ENCODE data around the gene ROR1. TPM values are rescaled to one million over a fixed set of nuclear protein-coding genes. Genes with fewer than 3 reads are reported as not detected.

ROR1 gene
- total and polyA plus RNA-seq, 10 of the 15 experiments (the other 5 are each of a cell fraction or from before 2014, with no cell fraction given), result 0.02 to 0.08 (median 0.05) TPM; not detected in 6

DNA sequence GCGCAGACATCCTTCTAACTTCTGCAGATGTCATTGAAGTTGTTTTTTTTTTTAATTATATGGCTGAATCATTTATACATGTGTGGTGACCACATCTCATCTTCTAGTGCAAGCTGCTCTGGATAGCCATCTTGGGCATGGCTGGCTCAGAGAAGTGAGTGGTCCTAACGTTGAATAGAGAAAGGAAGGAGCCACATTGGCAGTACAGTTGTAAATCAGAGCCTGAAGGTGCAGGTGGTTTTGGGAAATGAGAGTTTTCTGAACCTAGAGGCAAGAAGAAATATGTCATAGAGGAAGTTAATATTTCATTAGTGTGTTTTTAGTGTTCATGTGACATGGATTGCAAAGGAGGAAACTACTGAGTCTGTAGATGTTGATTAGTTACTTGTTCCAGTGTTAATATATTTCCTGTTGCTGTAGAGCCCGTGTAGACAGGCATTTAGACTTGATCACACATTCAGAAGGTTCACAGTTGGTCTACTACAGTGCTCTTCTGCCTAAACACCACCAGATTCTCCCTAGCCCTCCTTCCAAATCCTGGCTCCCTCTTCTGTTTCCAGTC, 163.7 kb downstream of the ROR1 start:
- H3K27ac ChIP-seq (ENCODE audit: control insufficient read depth, insufficient read depth), result no peak overlapping the region
- no peaks in the 10 kb centered on the region for H3K79me2 ChIP-seq (ENCODE audit: control insufficient read depth, insufficient read depth, low read length)
- ATAC-seq (no peak), FAIRE-seq (no peak), DNase-seq (ENCODE audit: low read depth, low spot score) (no peak)
- H3K4me3 ChIP-seq, result no peak overlapping the region
- ChIA-PET CTCF (interaction anchor here (0.9 kb wide), 1 partner anchor 309 kb away, joined by 3 read pairs; no protein-coding TSS in a partner anchor), SMC1A (ENCODE audit: uncharacterized antibody, unreplicated experiment) (interaction anchor here (0.6 to 1.8 kb wide), 2 partner anchors 200 to 307 kb away, joined by 3 to 4 read pairs; no protein-coding TSS in a partner anchor), RAD21 (ENCODE audit: unreplicated experiment) (no interaction called here), POLR2A (no interaction called here)
- H2AFZ ChIP-seq (ENCODE audit: control insufficient read depth, low read depth, low read length), result no peak overlapping the region
- H3K9me3 ChIP-seq (replicated peaks; ENCODE audit: control insufficient read depth, insufficient read depth, low read length), result no peaks in the 10 kb centered on the region
- intact Hi-C loops (cut with micrococcal nuclease; ENCODE audit: unreplicated experiment), result no loop called here
- no peak overlapping the region for H3K9ac ChIP-seq (ENCODE audit: control insufficient read depth, insufficient read depth, low read length)
- in situ Hi-C loops (cut with MboI), result no loop called here
- H4K20me1 ChIP-seq (ENCODE audit: control insufficient read depth, insufficient read depth), result no peaks in the 10 kb centered on the region
- WGBS (ENCODE audit: insufficient coverage, insufficient replicate concordance, low lambda C conversion rate, missing lambda C conversion rate), result 10% methylated on average over 3 of the region's 3 CpGs
- no peaks in the 10 kb centered on the region for H3K4me1 ChIP-seq (ENCODE audit: control insufficient read depth, insufficient read depth, low read length)
- H3K36me3 ChIP-seq (ENCODE audit: control insufficient read depth in 2 of 2, insufficient read depth in 2 of 2, low read length in 1 of 2), result no peaks in the 10 kb centered on the region
- no TSS peak for BruUV-seq (replicated peaks)
- no peak overlapping the region for H3K4me2 ChIP-seq (ENCODE audit: control insufficient read depth, insufficient read depth)
- H3K27me3 ChIP-seq (replicated peaks in 1 of 2; ENCODE audit: control insufficient read depth in 2 of 2, insufficient read depth in 2 of 2, low read length in 1 of 2), result no peaks in the 10 kb centered on the region
- TF ChIP-seq SMARCA5 (IDR thresholded peaks at IDR 0.05), result no peak
- TF ChIP-seq ASH2L (IDR thresholded peaks at IDR 0.05; ENCODE audit: borderline replicate concordance, low read depth), result no peak
- TF ChIP-seq, protein P1, sequence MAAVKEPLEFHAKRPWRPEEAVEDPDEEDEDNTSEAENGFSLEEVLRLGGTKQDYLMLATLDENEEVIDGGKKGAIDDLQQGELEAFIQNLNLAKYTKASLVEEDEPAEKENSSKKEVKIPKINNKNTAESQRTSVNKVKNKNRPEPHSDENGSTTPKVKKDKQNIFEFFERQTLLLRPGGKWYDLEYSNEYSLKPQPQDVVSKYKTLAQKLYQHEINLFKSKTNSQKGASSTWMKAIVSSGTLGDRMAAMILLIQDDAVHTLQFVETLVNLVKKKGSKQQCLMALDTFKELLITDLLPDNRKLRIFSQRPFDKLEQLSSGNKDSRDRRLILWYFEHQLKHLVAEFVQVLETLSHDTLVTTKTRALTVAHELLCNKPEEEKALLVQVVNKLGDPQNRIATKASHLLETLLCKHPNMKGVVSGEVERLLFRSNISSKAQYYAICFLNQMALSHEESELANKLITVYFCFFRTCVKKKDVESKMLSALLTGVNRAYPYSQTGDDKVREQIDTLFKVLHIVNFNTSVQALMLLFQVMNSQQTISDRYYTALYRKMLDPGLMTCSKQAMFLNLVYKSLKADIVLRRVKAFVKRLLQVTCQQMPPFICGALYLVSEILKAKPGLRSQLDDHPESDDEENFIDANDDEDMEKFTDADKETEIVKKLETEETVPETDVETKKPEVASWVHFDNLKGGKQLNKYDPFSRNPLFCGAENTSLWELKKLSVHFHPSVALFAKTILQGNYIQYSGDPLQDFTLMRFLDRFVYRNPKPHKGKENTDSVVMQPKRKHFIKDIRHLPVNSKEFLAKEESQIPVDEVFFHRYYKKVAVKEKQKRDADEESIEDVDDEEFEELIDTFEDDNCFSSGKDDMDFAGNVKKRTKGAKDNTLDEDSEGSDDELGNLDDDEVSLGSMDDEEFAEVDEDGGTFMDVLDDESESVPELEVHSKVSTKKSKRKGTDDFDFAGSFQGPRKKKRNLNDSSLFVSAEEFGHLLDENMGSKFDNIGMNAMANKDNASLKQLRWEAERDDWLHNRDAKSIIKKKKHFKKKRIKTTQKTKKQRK (IDR thresholded peaks at IDR 0.05; ENCODE audit: low read depth, low read length), result no peak
- no peak for TF ChIP-seq SMC3 (IDR thresholded peaks at IDR 0.05; ENCODE audit: borderline replicate concordance, low read length)
- no peak for TF ChIP-seq PAX8 (IDR thresholded peaks at IDR 0.05)
- no peak for TF ChIP-seq E2F8 (IDR thresholded peaks at IDR 0.05; ENCODE audit: low read depth, partially characterized antibody)
- no peak for TF ChIP-seq ZNF592 (IDR thresholded peaks at IDR 0.05)
- no peak for TF ChIP-seq TCF3 (IDR thresholded peaks at IDR 0.05; ENCODE audit: borderline replicate concordance, insufficient read depth, low read depth, low read length)
- no peak for TF ChIP-seq BRCA1 (IDR thresholded peaks at IDR 0.05; ENCODE audit: low read depth, low read length)
- no peak for TF ChIP-seq EED (IDR thresholded peaks at IDR 0.05; ENCODE audit: low read depth)
- TF ChIP-seq ESRRA (IDR thresholded peaks at IDR 0.05; ENCODE audit: low read length), result no peak
